ENCODE results near the gene GPHB5. TPM values are rescaled to one million over a fixed set of nuclear protein-coding genes. Genes with fewer than 3 reads are reported as not detected.
A peak's percentile ranks its signal among the peaks of the same experiment; 100 is the strongest.

The GPHB5 gene
- total and polyA plus RNA-seq, 2 of the 13 experiments (the other 11 are each of a cell fraction or from before 2014, with no cell fraction given) = not detected

- BruUV-seq (replicated peaks) = no TSS peak
- no peaks in the 10 kb centered on the region for H4K20me1 ChIP-seq (ENCODE audit: insufficient read depth, low read length)
- H3K4me2 ChIP-seq (ENCODE audit: low read depth, low read length) = no peak overlapping the region
- peak; percentile 89 for TF ChIP-seq MNT (IDR thresholded peaks at IDR 0.05)
- TF ChIP-seq SRSF1 (optimal IDR thresholded peaks at IDR 0.05; ENCODE audit: low read depth, low read length) = no peak
- H3K79me2 ChIP-seq (ENCODE audit: insufficient read depth, low read length) = no peaks in the 10 kb centered on the region
- H3K36me3 ChIP-seq (replicated peaks in 1 of 2; ENCODE audit: control insufficient read depth in 1 of 2, insufficient read depth in 2 of 2, low read length in 2 of 2) = no peaks in the 10 kb centered on the region
- in situ Hi-C loops (cut with HindIII; ENCODE audit: extremely low pct_ligation_motif_present, low pct_unique_long_range_greater_than_20kb) = no loop called here
- 59% methylated on average over 6 of the region's 6 CpGs for WGBS (ENCODE audit: low lambda C conversion rate)
- FAIRE-seq (no peak), DNase-seq (ENCODE audit: low spot score) (no peak), ATAC-seq (no peak)
- H3K27ac ChIP-seq (ENCODE audit: extremely low read length, insufficient read depth, low read length) = no peak overlapping the region
- H3K4me1 ChIP-seq (ENCODE audit: insufficient read depth, low read length) = no peaks in the 10 kb centered on the region
- peaks cover 0 to 5% of the 10 kb centered on the region in 2 experiments; a peak in 2 of 5 replicates for H3K27me3 ChIP-seq (ENCODE audit: control insufficient read depth in 1 of 2, insufficient read depth in 2 of 2, low read length in 2 of 2)
- H2AFZ ChIP-seq (ENCODE audit: low read length) = no peak overlapping the region
- intact Hi-C loops (cut with micrococcal nuclease; ENCODE audit: unreplicated experiment) = no loop called here
- POLR2A ChIA-PET = no interaction called here
- no peak overlapping the region for H3K4me3 ChIP-seq (replicated peaks in 1 of 3; ENCODE audit: insufficient read depth in 1 of 3, low read depth in 2 of 3, low read length in 3 of 3)
- no peak overlapping the region for H3K9ac ChIP-seq (ENCODE audit: insufficient read depth, low read depth, low read length)
- CTCF ChIA-PET (ENCODE audit: low intra/inter-chr PET ratio, low total read pairs) = no interaction called here
- H3K9me3 ChIP-seq (ENCODE audit: low read length) = no peaks in the 10 kb centered on the region
Observed at GRCh38 chr14:63287666-63288483, 30.9 kb downstream of the GPHB5 start.

- ChIA-PET CTCF (ENCODE audit: low intra/inter-chr PET ratio, low total read pairs) (no interaction called here), POLR2A (no interaction called here)
- FAIRE-seq (no peak), DNase-seq (ENCODE audit: low spot score) (no peak), ATAC-seq (no peak)
- H3K9me3 ChIP-seq (ENCODE audit: low read length) = no peaks in the 10 kb centered on the region
- in situ Hi-C loops (cut with HindIII; ENCODE audit: extremely low pct_ligation_motif_present, low pct_unique_long_range_greater_than_20kb) = no loop called here
- H3K4me3 ChIP-seq (replicated peaks in 1 of 3; ENCODE audit: insufficient read depth in 1 of 3, low read depth in 2 of 3, low read length in 3 of 3) = no peak overlapping the region
- intact Hi-C loops (cut with micrococcal nuclease; ENCODE audit: unreplicated experiment) = no loop called here
- no TSS peak for BruUV-seq (replicated peaks)
- no peaks in the 10 kb centered on the region for H4K20me1 ChIP-seq (ENCODE audit: insufficient read depth, low read length)
- H3K27me3 ChIP-seq (ENCODE audit: control insufficient read depth in 1 of 2, insufficient read depth in 2 of 2, low read length in 2 of 2) = peaks cover 0 to 4% of the 10 kb centered on the region in 2 experiments; a peak in 2 of 5 replicates
- no peak overlapping the region for H3K9ac ChIP-seq (ENCODE audit: insufficient read depth, low read depth, low read length)
- no peaks in the 10 kb centered on the region for H3K79me2 ChIP-seq (ENCODE audit: insufficient read depth, low read length)
- H3K4me1 ChIP-seq (ENCODE audit: insufficient read depth, low read length) = no peaks in the 10 kb centered on the region
- H2AFZ ChIP-seq (ENCODE audit: low read length) = no peak overlapping the region
- no peak overlapping the region for H3K4me2 ChIP-seq (ENCODE audit: low read depth, low read length)
- H3K27ac ChIP-seq (ENCODE audit: extremely low read length, insufficient read depth, low read length) = no peak overlapping the region
- H3K36me3 ChIP-seq (replicated peaks in 1 of 2; ENCODE audit: control insufficient read depth in 1 of 2, insufficient read depth in 2 of 2, low read length in 2 of 2) = no peaks in the 10 kb centered on the region
- WGBS (ENCODE audit: low lambda C conversion rate) = 39% methylated on average over 2 of the region's 2 CpGs
- TF ChIP-seq CBX2 (IDR thresholded peaks at IDR 0.05; ENCODE audit: low read depth, low read length) = no peak
- no peak for TF ChIP-seq CBX2 (CRISPR knock-in tag; IDR thresholded peaks at IDR 0.05; ENCODE audit: low read depth)
- no peak for TF ChIP-seq ZNF496 (CRISPR knock-in tag; IDR thresholded peaks at IDR 0.05; ENCODE audit: insufficient replicate concordance)
- TF ChIP-seq SALL2 (CRISPR knock-in tag; IDR thresholded peaks at IDR 0.05) = no peak
- TF ChIP-seq TMF1 (CRISPR knock-in tag; IDR thresholded peaks at IDR 0.05; ENCODE audit: low read depth) = no peak
- TF ChIP-seq ZEB1 (IDR thresholded peaks at IDR 0.05; ENCODE audit: insufficient replicate concordance, low read depth) = no peak
- no peak for TF ChIP-seq SMAD1 (CRISPR knock-in tag; IDR thresholded peaks at IDR 0.05; ENCODE audit: borderline replicate concordance, low read depth)
- TF ChIP-seq ELF1 (CRISPR knock-in tag; IDR thresholded peaks at IDR 0.05) = no peak
- TF ChIP-seq ZNF460 (CRISPR knock-in tag; IDR thresholded peaks at IDR 0.05; ENCODE audit: borderline replicate concordance) = no peak
- no peak for TF ChIP-seq TBP (CRISPR knock-in tag; IDR thresholded peaks at IDR 0.05)
- TF ChIP-seq NFYC (CRISPR knock-in tag; IDR thresholded peaks at IDR 0.05) = no peak
- no peak for TF ChIP-seq ESRRA (CRISPR knock-in tag; IDR thresholded peaks at IDR 0.05; ENCODE audit: low read depth)
- TF ChIP-seq ZNF512 (CRISPR knock-in tag; IDR thresholded peaks at IDR 0.05) = no peak
Observed at GRCh38 chr14:63286071-63286470, 32.7 kb downstream of the GPHB5 start.
